Esophagus squamous epithelium (tissue), 4 donors: ENCODE data around the gene CPXM2.

ENCODE experiments used
- POLR2A ChIP-seq, 4 donors: fragments of 450-650 bp; IDR thresholded peaks; one replicate each; pipeline ENCODE4 v1.6.1; 2017; ENCODE audit warnings: antibody characterized with exemption in 4 of 4, mild to moderate bottlenecking in 4 of 4, moderate library complexity in 3 of 4
- TF ChIP-seq, protein P1 (sequence below), 6 experiments: fragments of 450-650 bp in 4 of 6; fragments of 200-600 bp in 2 of 6; sonication (generic) in 2 of 6; IDR thresholded peaks; one replicate each; pipeline ENCODE4 v1.5.1; 2016 to 2019; ENCODE audit warnings: antibody characterized with exemption in 6 of 6, mild to moderate bottlenecking in 4 of 6, moderate library complexity in 4 of 6

DNA sequence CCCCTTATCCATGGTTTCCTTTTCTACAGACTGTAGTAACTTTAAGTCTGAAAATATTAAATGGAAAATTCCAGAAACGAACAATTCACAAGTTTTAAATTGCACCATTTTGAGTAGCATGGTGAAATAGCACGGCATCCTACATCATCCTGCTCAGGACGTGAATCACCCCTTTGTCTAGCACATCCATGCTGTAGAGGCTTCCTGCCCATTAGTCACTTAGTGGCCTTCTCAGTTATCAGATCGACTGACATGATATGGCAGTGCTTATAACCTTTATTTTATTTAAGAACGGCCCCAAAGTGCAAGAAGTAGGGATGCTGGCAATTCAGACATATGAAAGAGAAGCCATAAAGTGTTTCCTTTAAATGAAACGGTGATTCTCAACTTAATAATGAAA, 82.7 kb downstream of the CPXM2 start:
- TF ChIP-seq, protein P1, sequence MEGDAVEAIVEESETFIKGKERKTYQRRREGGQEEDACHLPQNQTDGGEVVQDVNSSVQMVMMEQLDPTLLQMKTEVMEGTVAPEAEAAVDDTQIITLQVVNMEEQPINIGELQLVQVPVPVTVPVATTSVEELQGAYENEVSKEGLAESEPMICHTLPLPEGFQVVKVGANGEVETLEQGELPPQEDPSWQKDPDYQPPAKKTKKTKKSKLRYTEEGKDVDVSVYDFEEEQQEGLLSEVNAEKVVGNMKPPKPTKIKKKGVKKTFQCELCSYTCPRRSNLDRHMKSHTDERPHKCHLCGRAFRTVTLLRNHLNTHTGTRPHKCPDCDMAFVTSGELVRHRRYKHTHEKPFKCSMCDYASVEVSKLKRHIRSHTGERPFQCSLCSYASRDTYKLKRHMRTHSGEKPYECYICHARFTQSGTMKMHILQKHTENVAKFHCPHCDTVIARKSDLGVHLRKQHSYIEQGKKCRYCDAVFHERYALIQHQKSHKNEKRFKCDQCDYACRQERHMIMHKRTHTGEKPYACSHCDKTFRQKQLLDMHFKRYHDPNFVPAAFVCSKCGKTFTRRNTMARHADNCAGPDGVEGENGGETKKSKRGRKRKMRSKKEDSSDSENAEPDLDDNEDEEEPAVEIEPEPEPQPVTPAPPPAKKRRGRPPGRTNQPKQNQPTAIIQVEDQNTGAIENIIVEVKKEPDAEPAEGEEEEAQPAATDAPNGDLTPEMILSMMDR (IDR thresholded peaks at IDR 0.05): no peak
- TF ChIP-seq POLR2A (IDR thresholded peaks at IDR 0.05): no peak
